HepG2 (cell line): ENCODE results near the gene PIGK. TPM values are rescaled to one million over a fixed set of nuclear protein-coding genes. Genes with fewer than 3 reads are reported as not detected.

ENCODE experiments used
- ATAC-seq: fragments of 200-7000 bp; cut with Tn5 transposase; 3 replicates; pipeline ENCODE4 v1.9.1; 2020; ENCODE audit warnings: mild to moderate bottlenecking, moderate library complexity
- BruUV-seq: library from RNA; stranded (reverse); fragments of 400-500 nt; replicated peaks from 2 replicates; lab custom pipeline; 2021; lab: Mats Ljungman, UMichigan
- CTCF ChIA-PET: fragments of 300-600 bp; formaldehyde crosslinking; extraction: SDS; loops from one replicate; lab custom pipeline; 2021; ENCODE audit warnings: low total read pairs, inconsistent platforms, low intra/inter-chr PET ratio; lab: Yijun Ruan, JAX
- POLR2A ChIA-PET: fragments of 350-600 bp; sonication (Branson Sonifier 250); formaldehyde crosslinking; loops from one replicate; lab custom pipeline; 2020; ENCODE audit warnings: antibody characterized with exemption, inconsistent platforms; lab: Yijun Ruan, JAX
- DNase-seq: peaks from one replicate; pipeline ENCODE4 v3.0.0-alpha.2; 2015; ENCODE audit warnings: low spot score
- FAIRE-seq: peaks from 3 replicates; lab custom pipeline; 2011; peaks lifted over from hg19 to GRCh38; lab: Jason Lieb, UNC
- H2AFZ ChIP-seq: one replicate; pipeline ENCODE4 v1.6.1; 2011; ENCODE audit warnings: low read length, inconsistent platforms
- H3K27ac ChIP-seq: fragments of 300-600 bp; 3 replicates; pipeline ENCODE4 v1.8.0; 2011; ENCODE audit warnings: mixed run types, mild to moderate bottlenecking, mixed read lengths, low read length, inconsistent platforms; ENCODE audit not compliant: insufficient read depth; ENCODE audit errors: extremely low read length
- H3K27me3 ChIP-seq, 2 experiments: fragments of 200-600 bp in 1 of 2; 2 replicates in 1 of 2; 3 replicates in 1 of 2; pipeline versions ENCODE4 v1.6.0 to v1.8.0; 2011; ENCODE audit warnings: low read length in 2 of 2, mild to moderate bottlenecking in 2 of 2, moderate library complexity in 2 of 2, inconsistent platforms in 1 of 2; ENCODE audit not compliant: insufficient read depth in 2 of 2, control insufficient read depth in 1 of 2
- H3K36me3 ChIP-seq, 2 experiments: fragments of 200-600 bp in 1 of 2; replicated peaks in 1 of 2; 2 replicates in 1 of 2; 3 replicates in 1 of 2; pipeline versions ENCODE4 v1.5.1 to v1.8.0; 2011; ENCODE audit warnings: low read length in 2 of 2, inconsistent platforms in 1 of 2; ENCODE audit not compliant: insufficient read depth in 2 of 2, control insufficient read depth in 1 of 2
- H3K4me1 ChIP-seq: 2 replicates; pipeline ENCODE4 v1.5.1; 2012; ENCODE audit warnings: low read length, inconsistent platforms; ENCODE audit not compliant: insufficient read depth
- H3K4me2 ChIP-seq: 2 replicates; pipeline ENCODE4 v1.6.0; 2011; ENCODE audit warnings: low read depth, low read length, inconsistent platforms
- H3K4me3 ChIP-seq, 3 experiments: fragments of 200-600 bp in 1 of 3; sonication (generic), shearing (Covaris generic) in 1 of 3; replicated peaks in 1 of 3; 2 replicates each; pipeline ENCODE4 v1.5.1; 2011 to 2016; ENCODE audit warnings: low read length in 3 of 3, inconsistent platforms in 2 of 3, low read depth in 2 of 3, mild to moderate bottlenecking in 2 of 3, control low read depth in 1 of 3, mixed read lengths in 1 of 3; ENCODE audit not compliant: insufficient read depth in 1 of 3
- H3K79me2 ChIP-seq: one replicate; pipeline ENCODE4 v1.6.1; 2011; ENCODE audit warnings: low read length, inconsistent platforms; ENCODE audit not compliant: insufficient read depth
- H3K9ac ChIP-seq: 2 replicates; pipeline ENCODE4 v1.6.0; 2011; ENCODE audit warnings: mild to moderate bottlenecking, low read depth, low read length, inconsistent platforms; ENCODE audit not compliant: insufficient read depth
- H3K9me3 ChIP-seq: 2 replicates; pipeline ENCODE4 v1.5.1; 2012; ENCODE audit warnings: mild to moderate bottlenecking, low read length
- H4K20me1 ChIP-seq: 2 replicates; pipeline ENCODE4 v1.6.0; 2011; ENCODE audit warnings: inconsistent platforms, mild to moderate bottlenecking, low read length, moderate library complexity; ENCODE audit not compliant: insufficient read depth
- DPF2 ChIP-seq: sonication (generic); formaldehyde crosslinking; IDR thresholded peaks from 2 replicates; pipeline ENCODE4 v1.4.0; 2020; ENCODE audit warnings: mild to moderate bottlenecking, low read depth, missing genetic modification reagents, borderline replicate concordance
- NAIF1 ChIP-seq: sonication (generic); formaldehyde crosslinking; IDR thresholded peaks from 2 replicates; pipeline ENCODE4 v1.5.0; 2020; ENCODE audit warnings: mild to moderate bottlenecking, missing genetic modification reagents, borderline replicate concordance
- NCOA2 ChIP-seq: sonication (generic); formaldehyde crosslinking; IDR thresholded peaks from 2 replicates; pipeline ENCODE4 v1.8.0; 2022; ENCODE audit warnings: inconsistent platforms
- NR3C1 ChIP-seq: sonication (generic); formaldehyde crosslinking; IDR thresholded peaks from 2 replicates; pipeline ENCODE4 v1.4.0; 2020; ENCODE audit warnings: missing genetic modification reagents
- PCBP1 ChIP-seq: fragments of 200-400 bp; formaldehyde crosslinking; IDR thresholded peaks from 2 replicates; pipeline ENCODE4 v1.6.1; 2017; ENCODE audit warnings: mild to moderate bottlenecking, low read depth, low read length, borderline replicate concordance
- POLR2AphosphoS2 ChIP-seq: IDR thresholded peaks from 2 replicates; pipeline ENCODE4 v1.6.1; 2011; ENCODE audit warnings: low read depth, low read length, improper control_type of control experiment
- RBFOX2 ChIP-seq: fragments of 200-400 bp; formaldehyde crosslinking; IDR thresholded peaks from 2 replicates; pipeline ENCODE4 v1.6.1; 2017; ENCODE audit warnings: low read depth, mild to moderate bottlenecking, low read length
- SCMH1 ChIP-seq: sonication (generic); formaldehyde crosslinking; IDR thresholded peaks from 2 replicates; pipeline ENCODE4 v1.9.0; 2021; ENCODE audit warnings: missing genetic modification reagents, mild to moderate bottlenecking, borderline replicate concordance
- SRSF1 ChIP-seq: fragments of 200-400 bp; formaldehyde crosslinking; optimal IDR thresholded peaks from 2 replicates; pipeline ENCODE3; 2017; ENCODE audit warnings: mild to moderate bottlenecking, low read depth, low read length, moderate library complexity
- STAG1 ChIP-seq: sonication (generic); formaldehyde crosslinking; IDR thresholded peaks from 2 replicates; pipeline ENCODE4 v1.4.0; 2020; ENCODE audit warnings: missing genetic modification reagents
- ZNF282 ChIP-seq: fragments of 450-650 bp; IDR thresholded peaks from 2 replicates; pipeline ENCODE4 v1.6.1; 2018; ENCODE audit not compliant: partially characterized antibody
- ZNF646 ChIP-seq: sonication (generic); formaldehyde crosslinking; IDR thresholded peaks from 2 replicates; pipeline ENCODE4 v1.9.0; 2021; ENCODE audit warnings: mild to moderate bottlenecking, missing genetic modification reagents
- WGBS: methylation state at CpG from one replicate; pipeline ENCODE4 v1.1.6; 2017; ENCODE audit warnings: low lambda C conversion rate; 5-methylcytosine and 5-hydroxymethylcytosine counted together
- in situ Hi-C: cut with HindIII; loops from 2 replicates; pipeline ENCODE4 v1.10.0; 2017; ENCODE audit warnings: low pct_unique_long_range_greater_than_20kb; ENCODE audit not compliant: extremely low pct_ligation_motif_present
- intact Hi-C: fragments of 100-400 bp; cut with micrococcal nuclease; formaldehyde crosslinking; loops from one replicate; pipeline ENCODE4 v1.10.0; 2022; ENCODE audit not compliant: unreplicated experiment
- polyA plus RNA-seq, 8 experiments: library from polyadenylated mRNA; depleted of rRNA in 3 of 8; stranded (reverse) in 7 of 8; unstranded in 1 of 8; fragments of >200 nt; fragmentation: Illumina TruSeq in 4 of 8; extraction: Trizol in 4 of 8; gene quantifications; 2 replicates each; pipeline versions ENCODE4 v1.2.1 to v1.2.3, GENCODE V29; 2011 to 2016; ENCODE audit warnings: low read depth in 4 of 8, missing spikeins in 1 of 8, mixed read lengths in 1 of 8; ENCODE audit not compliant: insufficient read depth in 1 of 8
- total RNA-seq, 5 experiments: library from RNA; depleted of rRNA; stranded (reverse); fragments of >200 nt; fragmentation: Illumina TruSeq; extraction: Trizol; gene quantifications; 2 replicates each; pipeline ENCODE4 v1.2.3, GENCODE V29; 2016; ENCODE audit warnings: low read depth in 1 of 5
- TF ChIP-seq, protein P1 (sequence below): sonication (generic); formaldehyde crosslinking; IDR thresholded peaks from 2 replicates; pipeline ENCODE4 v1.4.0; 2020; ENCODE audit warnings: missing genetic modification reagents

PIGK gene
- total and polyA plus RNA-seq, 2 of the 13 experiments (the other 11 are each of a cell fraction or from before 2014, with no cell fraction given): 14.7 to 38.5 TPM

DNA sequence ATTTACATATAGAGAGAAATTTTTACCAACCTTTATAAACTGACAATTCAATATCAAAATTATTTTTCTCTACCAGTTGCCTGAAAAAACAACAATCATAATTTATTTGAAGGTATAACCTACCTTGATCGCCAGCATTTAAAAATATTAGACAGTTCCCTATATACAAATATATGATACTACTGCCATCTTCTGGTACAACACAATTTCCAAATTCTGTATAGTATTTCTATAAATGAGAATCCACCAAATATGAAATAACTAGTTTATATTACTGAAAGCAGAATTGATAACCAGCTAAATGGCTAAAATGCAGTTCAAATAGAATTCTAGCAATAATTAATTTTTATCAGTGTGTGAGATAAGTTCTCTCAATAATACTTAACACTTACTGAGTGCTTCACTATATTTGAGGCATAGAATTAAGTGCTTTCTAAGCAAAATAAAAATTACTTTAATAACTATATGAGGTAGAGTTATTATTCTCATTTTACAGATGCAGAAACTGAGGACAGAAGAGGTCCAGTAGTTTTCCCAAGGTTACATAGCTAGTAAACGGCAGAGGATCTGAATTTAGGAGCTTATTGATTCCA, 75.6 kb downstream of the PIGK start (continued):
- TF ChIP-seq RBFOX2: no peak
- TF ChIP-seq SCMH1: no peak
- peak; percentile 59 for TF ChIP-seq STAG1 (CRISPR knock-in tag)
- no peak for TF ChIP-seq PCBP1

DNA sequence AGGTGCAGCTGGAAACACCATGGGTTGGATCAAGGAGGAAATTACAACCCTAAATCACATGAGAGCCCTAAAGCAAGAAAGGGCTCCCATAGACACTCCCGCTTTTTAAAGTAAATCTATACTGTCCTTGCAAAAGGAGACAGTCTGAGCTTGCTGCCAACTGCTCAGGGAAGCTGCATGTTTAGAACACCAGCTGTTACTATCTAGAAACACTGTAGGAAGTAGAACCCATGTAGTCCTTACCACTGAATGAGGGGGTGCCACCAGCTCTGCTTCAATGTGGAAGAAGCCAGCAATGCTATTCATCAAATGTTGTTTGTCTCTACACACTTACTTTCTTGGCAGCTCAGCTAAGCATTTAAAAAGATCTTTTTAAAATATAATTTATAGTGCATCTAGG, 79.8 kb downstream of the PIGK start:
- Histone ChIP-seq H4K20me1 (no peaks in the 10 kb centered on the region), H3K9me3 (no peaks in the 10 kb centered on the region), H2AFZ (no peak overlapping the region), H3K79me2 (no peaks in the 10 kb centered on the region), H3K4me1 (no peaks in the 10 kb centered on the region), H3K27me3 (no peaks in the 10 kb centered on the region), H3K4me2 (no peak overlapping the region), H3K27ac (no peak overlapping the region), H3K4me3 (no peak overlapping the region), H3K9ac (no peak overlapping the region), H3K36me3 (no peaks in the 10 kb centered on the region)
- WGBS: 100% methylated on average over 1 of the region's 1 CpG
- DNase-seq: no peak
- ChIA-PET CTCF (no interaction called here), POLR2A (no interaction called here)
- in situ Hi-C loops: loop anchor here (25.0 kb wide), 1 partner anchor 802 kb away; no protein-coding TSS in a partner anchor
- ATAC-seq: no peak
- FAIRE-seq: no peak
- TF ChIP-seq, protein P1, sequence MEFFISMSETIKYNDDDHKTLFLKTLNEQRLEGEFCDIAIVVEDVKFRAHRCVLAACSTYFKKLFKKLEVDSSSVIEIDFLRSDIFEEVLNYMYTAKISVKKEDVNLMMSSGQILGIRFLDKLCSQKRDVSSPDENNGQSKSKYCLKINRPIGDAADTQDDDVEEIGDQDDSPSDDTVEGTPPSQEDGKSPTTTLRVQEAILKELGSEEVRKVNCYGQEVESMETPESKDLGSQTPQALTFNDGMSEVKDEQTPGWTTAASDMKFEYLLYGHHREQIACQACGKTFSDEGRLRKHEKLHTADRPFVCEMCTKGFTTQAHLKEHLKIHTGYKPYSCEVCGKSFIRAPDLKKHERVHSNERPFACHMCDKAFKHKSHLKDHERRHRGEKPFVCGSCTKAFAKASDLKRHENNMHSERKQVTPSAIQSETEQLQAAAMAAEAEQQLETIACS: no peak
- TF ChIP-seq DPF2 (no peak), SRSF1 (no peak), NCOA2 (no peak), ZNF646 (no peak), ZNF282 (no peak), NR3C1 (CRISPR knock-in tag) (no peak), NAIF1 (no peak), POLR2AphosphoS2 (no peak)
- no TSS peak for BruUV-seq
- intact Hi-C loops: no loop called here
